Measurements from ENCODE around the gene OR5K3.

The OR5K3 gene

DNA sequence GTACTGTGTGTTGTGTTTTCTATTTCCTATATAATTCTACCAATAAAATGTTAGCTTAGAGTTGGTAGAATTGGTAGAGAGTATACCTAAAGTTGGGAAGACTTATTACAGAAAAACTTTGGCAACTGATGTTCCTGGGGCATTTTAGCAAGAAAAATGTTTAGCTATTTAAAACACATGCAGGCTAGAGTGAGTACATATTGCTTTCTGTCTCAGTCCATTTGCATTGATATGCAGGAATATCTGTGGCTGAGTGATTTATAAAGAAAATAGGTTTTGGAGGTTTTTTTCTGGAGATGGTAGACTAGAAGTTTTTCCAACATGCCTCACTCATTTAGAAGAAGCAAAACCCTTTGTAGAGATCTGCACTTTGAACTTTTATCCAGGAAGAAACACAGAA, 42.1 kb downstream of the OR5K3 start:
- TF ChIP-seq, protein P1, sequence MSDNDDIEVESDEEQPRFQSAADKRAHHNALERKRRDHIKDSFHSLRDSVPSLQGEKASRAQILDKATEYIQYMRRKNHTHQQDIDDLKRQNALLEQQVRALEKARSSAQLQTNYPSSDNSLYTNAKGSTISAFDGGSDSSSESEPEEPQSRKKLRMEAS (IDR thresholded peaks at IDR 0.05), result no peak
- TF ChIP-seq FOXM1 (IDR thresholded peaks at IDR 0.05; ENCODE audit: borderline replicate concordance, low read depth), result no peak
- TF ChIP-seq TEAD4 (IDR thresholded peaks at IDR 0.05), result no peak
- TF ChIP-seq CEBPB (IDR thresholded peaks at IDR 0.05), result no peak
- TF ChIP-seq, protein P2, sequence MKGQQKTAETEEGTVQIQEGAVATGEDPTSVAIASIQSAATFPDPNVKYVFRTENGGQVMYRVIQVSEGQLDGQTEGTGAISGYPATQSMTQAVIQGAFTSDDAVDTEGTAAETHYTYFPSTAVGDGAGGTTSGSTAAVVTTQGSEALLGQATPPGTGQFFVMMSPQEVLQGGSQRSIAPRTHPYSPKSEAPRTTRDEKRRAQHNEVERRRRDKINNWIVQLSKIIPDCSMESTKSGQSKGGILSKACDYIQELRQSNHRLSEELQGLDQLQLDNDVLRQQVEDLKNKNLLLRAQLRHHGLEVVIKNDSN (IDR thresholded peaks at IDR 0.05), result no peak
- no peak for TF ChIP-seq EGR1 (IDR thresholded peaks at IDR 0.05)
- TF ChIP-seq, protein P3, sequence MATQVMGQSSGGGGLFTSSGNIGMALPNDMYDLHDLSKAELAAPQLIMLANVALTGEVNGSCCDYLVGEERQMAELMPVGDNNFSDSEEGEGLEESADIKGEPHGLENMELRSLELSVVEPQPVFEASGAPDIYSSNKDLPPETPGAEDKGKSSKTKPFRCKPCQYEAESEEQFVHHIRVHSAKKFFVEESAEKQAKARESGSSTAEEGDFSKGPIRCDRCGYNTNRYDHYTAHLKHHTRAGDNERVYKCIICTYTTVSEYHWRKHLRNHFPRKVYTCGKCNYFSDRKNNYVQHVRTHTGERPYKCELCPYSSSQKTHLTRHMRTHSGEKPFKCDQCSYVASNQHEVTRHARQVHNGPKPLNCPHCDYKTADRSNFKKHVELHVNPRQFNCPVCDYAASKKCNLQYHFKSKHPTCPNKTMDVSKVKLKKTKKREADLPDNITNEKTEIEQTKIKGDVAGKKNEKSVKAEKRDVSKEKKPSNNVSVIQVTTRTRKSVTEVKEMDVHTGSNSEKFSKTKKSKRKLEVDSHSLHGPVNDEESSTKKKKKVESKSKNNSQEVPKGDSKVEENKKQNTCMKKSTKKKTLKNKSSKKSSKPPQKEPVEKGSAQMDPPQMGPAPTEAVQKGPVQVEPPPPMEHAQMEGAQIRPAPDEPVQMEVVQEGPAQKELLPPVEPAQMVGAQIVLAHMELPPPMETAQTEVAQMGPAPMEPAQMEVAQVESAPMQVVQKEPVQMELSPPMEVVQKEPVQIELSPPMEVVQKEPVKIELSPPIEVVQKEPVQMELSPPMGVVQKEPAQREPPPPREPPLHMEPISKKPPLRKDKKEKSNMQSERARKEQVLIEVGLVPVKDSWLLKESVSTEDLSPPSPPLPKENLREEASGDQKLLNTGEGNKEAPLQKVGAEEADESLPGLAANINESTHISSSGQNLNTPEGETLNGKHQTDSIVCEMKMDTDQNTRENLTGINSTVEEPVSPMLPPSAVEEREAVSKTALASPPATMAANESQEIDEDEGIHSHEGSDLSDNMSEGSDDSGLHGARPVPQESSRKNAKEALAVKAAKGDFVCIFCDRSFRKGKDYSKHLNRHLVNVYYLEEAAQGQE (IDR thresholded peaks at IDR 0.05; ENCODE audit: low read depth), result no peak
- no peak for TF ChIP-seq ZBTB7A (IDR thresholded peaks at IDR 0.05; ENCODE audit: low read depth)
- TF ChIP-seq TAF1 (IDR thresholded peaks at IDR 0.05; ENCODE audit: low read depth), result no peak
- no peak for TF ChIP-seq TCF12 (IDR thresholded peaks at IDR 0.05; ENCODE audit: low read depth)

DNA sequence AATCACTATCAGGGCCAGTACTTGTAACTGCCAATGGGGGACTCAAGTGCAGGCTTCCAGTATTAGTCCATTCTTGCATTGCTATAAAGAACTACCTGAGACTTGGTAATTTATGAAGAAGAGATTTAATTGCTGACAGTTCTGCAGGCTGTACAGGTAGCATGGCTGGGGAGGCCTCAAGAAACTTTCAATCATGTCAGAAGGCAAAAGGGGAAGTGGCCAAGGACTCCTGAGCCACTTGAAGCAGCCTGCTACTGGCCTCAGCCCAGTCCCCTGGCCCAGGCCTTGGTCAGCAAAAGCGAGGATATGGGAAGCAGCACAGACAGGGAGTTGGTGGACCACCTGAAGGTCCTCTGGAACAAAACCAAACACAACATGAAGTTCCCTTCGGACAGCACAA, 43.3 kb downstream of the OR5K3 start:
- TF ChIP-seq TEAD4 (IDR thresholded peaks at IDR 0.05) (no peak), FOXM1 (IDR thresholded peaks at IDR 0.05; ENCODE audit: borderline replicate concordance, low read depth) (no peak), ZBTB7A (IDR thresholded peaks at IDR 0.05; ENCODE audit: low read depth) (no peak), EP300 (IDR thresholded peaks at IDR 0.05; ENCODE audit: borderline replicate concordance) (no peak), RAD21 (IDR thresholded peaks at IDR 0.05; ENCODE audit: low read depth) (no peak), EGR1 (IDR thresholded peaks at IDR 0.05) (no peak), TAF1 (IDR thresholded peaks at IDR 0.05; ENCODE audit: low read depth) (no peak), YY1 (IDR thresholded peaks at IDR 0.05; ENCODE audit: low read depth) (no peak), TCF12 (IDR thresholded peaks at IDR 0.05; ENCODE audit: low read depth) (no peak), CREB1 (IDR thresholded peaks at IDR 0.05; ENCODE audit: low read depth) (no peak), CEBPB (IDR thresholded peaks at IDR 0.05) (no peak), NFIC (IDR thresholded peaks at IDR 0.05) (no peak)
- TF ChIP-seq, protein P3 (IDR thresholded peaks at IDR 0.05; ENCODE audit: low read depth), result no peak
- TF ChIP-seq, protein P2 (IDR thresholded peaks at IDR 0.05), result no peak
- TF ChIP-seq, protein P1 (IDR thresholded peaks at IDR 0.05), result no peak

DNA sequence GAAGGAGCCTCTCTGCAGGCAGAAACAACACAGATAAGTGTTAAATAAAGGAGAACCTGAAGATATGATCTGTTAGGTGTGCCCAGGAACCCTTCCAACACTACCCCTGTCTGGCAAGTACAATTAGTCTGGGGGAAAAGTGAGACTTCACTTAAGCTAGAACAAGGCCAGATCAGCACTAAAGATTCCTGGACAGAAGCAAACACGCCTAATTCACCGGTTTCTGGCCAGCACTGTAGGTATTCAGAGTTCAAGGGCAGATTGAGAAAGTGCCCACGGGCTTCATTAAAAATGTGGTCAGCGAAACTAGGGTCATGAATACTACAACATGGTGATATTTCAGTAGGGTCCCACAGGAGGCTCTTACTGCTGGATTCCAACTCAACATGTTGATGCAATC, 43.9 kb downstream of the OR5K3 start:
- TF ChIP-seq, protein P3 (IDR thresholded peaks at IDR 0.05; ENCODE audit: low read depth), result peak; percentile 61
- TF ChIP-seq, protein P2 (IDR thresholded peaks at IDR 0.05), result no peak

DNA sequence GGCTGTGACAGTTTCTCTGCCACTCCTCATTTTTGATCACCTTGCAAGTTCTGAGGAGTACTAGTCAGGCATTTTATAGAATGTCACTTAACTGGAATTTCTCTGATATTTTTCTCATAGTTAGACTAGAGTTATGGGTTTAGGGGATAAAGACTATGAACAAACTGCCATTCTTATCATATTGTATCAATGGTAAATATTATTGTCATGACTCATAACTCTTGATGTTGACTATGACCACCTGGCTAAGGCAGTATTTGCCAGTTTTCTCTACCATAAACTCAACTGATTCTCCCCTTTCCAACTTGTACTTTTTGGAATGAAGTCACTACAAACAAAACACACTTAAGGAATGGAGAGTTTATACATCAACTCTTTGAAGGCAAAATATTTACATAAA, 49.8 kb downstream of the OR5K3 start:
- TF ChIP-seq, protein P2 (IDR thresholded peaks at IDR 0.05), result no peak
- TF ChIP-seq TEAD4 (IDR thresholded peaks at IDR 0.05) (no peak), RAD21 (IDR thresholded peaks at IDR 0.05; ENCODE audit: low read depth) (no peak), TCF12 (IDR thresholded peaks at IDR 0.05; ENCODE audit: low read depth) (no peak), ZBTB7A (IDR thresholded peaks at IDR 0.05; ENCODE audit: low read depth) (no peak), CEBPB (IDR thresholded peaks at IDR 0.05) (no peak), YY1 (IDR thresholded peaks at IDR 0.05; ENCODE audit: low read depth) (no peak), FOXM1 (IDR thresholded peaks at IDR 0.05; ENCODE audit: borderline replicate concordance, low read depth) (no peak), NFIC (IDR thresholded peaks at IDR 0.05) (no peak), EGR1 (IDR thresholded peaks at IDR 0.05) (no peak), CREB1 (IDR thresholded peaks at IDR 0.05; ENCODE audit: low read depth) (no peak), TAF1 (IDR thresholded peaks at IDR 0.05; ENCODE audit: low read depth) (no peak), EP300 (IDR thresholded peaks at IDR 0.05; ENCODE audit: borderline replicate concordance) (no peak)
- TF ChIP-seq, protein P3 (IDR thresholded peaks at IDR 0.05; ENCODE audit: low read depth), result no peak
- TF ChIP-seq, protein P1 (IDR thresholded peaks at IDR 0.05), result no peak
